ENCODE results near the gene DHX35. TPM values are rescaled to one million over a fixed set of nuclear protein-coding genes. Genes with fewer than 3 reads are reported as not detected.

The DHX35 gene
- total and polyA plus RNA-seq, 2 of the 13 experiments (the other 11 are each of a cell fraction or from before 2014, with no cell fraction given), result 25.8 to 28.7 TPM

- TF ChIP-seq SNAI1 (CRISPR knock-in tag; IDR thresholded peaks at IDR 0.05; ENCODE audit: borderline replicate concordance) (peak; percentile 88), SRSF4 (IDR thresholded peaks at IDR 0.05; ENCODE audit: low read depth, low read length, poor library complexity, severe bottlenecking) (no peak), TBP (CRISPR knock-in tag; IDR thresholded peaks at IDR 0.05) (0 out of 2 replicates have a peak, but pooled peaks have one; percentile 85), CCAR2 (optimal IDR thresholded peaks at IDR 0.05; ENCODE audit: low read depth, low read length) (no peak), TEF (CRISPR knock-in tag; IDR thresholded peaks at IDR 0.05) (0 out of 2 replicates have a peak, but pooled peaks have one; percentile 84), SMARCE1 (IDR thresholded peaks at IDR 0.05; ENCODE audit: borderline replicate concordance) (no peak), ZSCAN31 (CRISPR knock-in tag; IDR thresholded peaks at IDR 0.05; ENCODE audit: low read depth) (peak; percentile 96), SMAD3 (CRISPR knock-in tag; IDR thresholded peaks at IDR 0.05) (peak; percentile 94), KAT7 (CRISPR knock-in tag; IDR thresholded peaks at IDR 0.05; ENCODE audit: borderline replicate concordance) (peak; percentile 99), IRF2 (CRISPR knock-in tag; IDR thresholded peaks at IDR 0.05) (peak; percentile 77), GRHL1 (CRISPR knock-in tag; conservative IDR thresholded peaks at IDR 0.05) (no peak), RFX5 (IDR thresholded peaks at IDR 0.05; ENCODE audit: low read depth, low read length) (no peak; the same call in 1 of the 2 replicates), ZNF121 (CRISPR knock-in tag; IDR thresholded peaks at IDR 0.05) (peak; percentile 62), AFF4 (CRISPR knock-in tag; IDR thresholded peaks at IDR 0.05) (peak; percentile 92), CBX1 (IDR thresholded peaks at IDR 0.05; ENCODE audit: low read depth) (peak; percentile 91), MNT (IDR thresholded peaks at IDR 0.05) (peak; percentile 99), STAT5B (CRISPR knock-in tag; IDR thresholded peaks at IDR 0.05) (peak; percentile 88; the same call in 1 of the 2 replicates), KLF9 (CRISPR knock-in tag; IDR thresholded peaks at IDR 0.05; ENCODE audit: low read depth) (peak; percentile 90), ZNF276 (CRISPR knock-in tag; IDR thresholded peaks at IDR 0.05; ENCODE audit: low read depth) (peak; percentile 45; the same call in 1 of the 2 replicates), ERF (CRISPR knock-in tag; IDR thresholded peaks at IDR 0.05) (peak; percentile 95)
These were observed at the start of gene DHX35 (continued) for GRCh38 chr20:38962044-38962927.

Data from HepG2 (cell line).